C4-2B (cell line): ENCODE data around the gene GRIA1.

Source experiments
- ZFX ChIP-seq: fragments of 450-650 bp; IDR thresholded peaks from 2 replicates; pipeline ENCODE4 v1.6.1; 2017
- TF ChIP-seq, protein P1 (sequence below): fragments of 450-650 bp; conservative IDR thresholded peaks from 2 replicates; pipeline ENCODE4 v1.5.1; 2017; ENCODE audit warnings: mild to moderate bottlenecking

DNA sequence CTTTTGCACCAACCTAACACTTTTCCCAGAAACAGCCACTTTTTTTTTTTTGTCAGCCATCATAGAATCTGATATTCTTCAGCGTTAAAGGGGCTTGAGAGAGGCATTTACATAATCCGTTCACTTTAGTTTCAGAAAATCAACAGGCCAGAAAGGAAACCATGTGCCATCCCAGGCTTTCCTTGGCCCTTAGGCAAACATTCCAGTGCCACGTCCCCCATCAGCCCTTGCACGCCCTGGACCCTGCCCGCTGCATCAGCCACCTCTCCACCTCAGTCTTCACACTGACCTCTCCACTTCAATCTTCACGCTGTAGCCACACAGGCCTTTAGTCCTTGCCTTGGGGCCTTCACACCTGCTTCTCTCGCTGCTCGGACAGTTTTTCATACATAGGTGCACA lies 123.2 kb downstream of the GRIA1 start:
- TF ChIP-seq, protein P1, sequence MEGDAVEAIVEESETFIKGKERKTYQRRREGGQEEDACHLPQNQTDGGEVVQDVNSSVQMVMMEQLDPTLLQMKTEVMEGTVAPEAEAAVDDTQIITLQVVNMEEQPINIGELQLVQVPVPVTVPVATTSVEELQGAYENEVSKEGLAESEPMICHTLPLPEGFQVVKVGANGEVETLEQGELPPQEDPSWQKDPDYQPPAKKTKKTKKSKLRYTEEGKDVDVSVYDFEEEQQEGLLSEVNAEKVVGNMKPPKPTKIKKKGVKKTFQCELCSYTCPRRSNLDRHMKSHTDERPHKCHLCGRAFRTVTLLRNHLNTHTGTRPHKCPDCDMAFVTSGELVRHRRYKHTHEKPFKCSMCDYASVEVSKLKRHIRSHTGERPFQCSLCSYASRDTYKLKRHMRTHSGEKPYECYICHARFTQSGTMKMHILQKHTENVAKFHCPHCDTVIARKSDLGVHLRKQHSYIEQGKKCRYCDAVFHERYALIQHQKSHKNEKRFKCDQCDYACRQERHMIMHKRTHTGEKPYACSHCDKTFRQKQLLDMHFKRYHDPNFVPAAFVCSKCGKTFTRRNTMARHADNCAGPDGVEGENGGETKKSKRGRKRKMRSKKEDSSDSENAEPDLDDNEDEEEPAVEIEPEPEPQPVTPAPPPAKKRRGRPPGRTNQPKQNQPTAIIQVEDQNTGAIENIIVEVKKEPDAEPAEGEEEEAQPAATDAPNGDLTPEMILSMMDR = no peak
- TF ChIP-seq ZFX = no peak
